K562 (cell line): Measurements from ENCODE around the gene CD3D.

Experiments used
- ADNP ChIP-seq: fragments of 200-800 bp; sonication (Bioruptor generic); IDR thresholded peaks from 2 replicates; pipeline ENCODE4 v1.6.1; 2016; ENCODE audit warnings: missing genetic modification characterization, missing compliant biosample characterization
- EZH2 ChIP-seq: IDR thresholded peaks from 2 replicates; pipeline ENCODE4 v1.6.1; 2012; ENCODE audit warnings: low read depth, mild to moderate bottlenecking, inconsistent platforms, low read length, borderline replicate concordance
- GABPA ChIP-seq: fragments of 200-800 bp; sonication (Bioruptor generic); conservative IDR thresholded peaks from 2 replicates; pipeline ENCODE4 v1.6.1; 2016; ENCODE audit warnings: low read depth, missing genetic modification characterization, missing compliant biosample characterization
- POLR2A ChIP-seq: fragments of 450-650 bp; conservative IDR thresholded peaks from 2 replicates; pipeline ENCODE4 v1.6.1; 2016
- ZBTB8A ChIP-seq: fragments of 450-650 bp; IDR thresholded peaks from 2 replicates; pipeline ENCODE4 v1.6.1; 2018; ENCODE audit warnings: mild to moderate bottlenecking, moderate library complexity; ENCODE audit not compliant: partially characterized antibody
- TF ChIP-seq, protein P1 (sequence below): sonication (generic); formaldehyde crosslinking; IDR thresholded peaks from 2 replicates; pipeline ENCODE4 v1.5.0; 2020; ENCODE audit warnings: missing genetic modification reagents

DNA sequence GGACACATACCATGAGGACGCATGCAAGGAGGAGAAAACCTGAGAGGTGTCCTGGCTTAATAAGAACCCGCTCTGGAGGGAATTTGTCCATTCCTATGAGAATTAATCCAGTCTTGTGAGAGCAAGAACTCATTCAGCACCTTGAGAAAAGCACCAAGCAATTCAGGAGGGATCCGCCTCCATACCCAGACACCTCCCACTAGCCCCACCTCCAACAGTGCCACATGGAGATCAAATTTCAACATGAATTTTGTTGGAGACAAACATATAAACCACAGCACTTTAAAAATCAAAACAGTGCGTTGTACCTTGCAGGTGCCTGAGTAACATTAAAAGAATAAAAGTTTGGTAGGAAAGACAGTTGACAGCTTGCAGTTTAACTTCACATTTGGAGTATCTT is 28.3 kb upstream of the CD3D start:
- TF ChIP-seq ZBTB8A (no peak), GABPA (no peak), EZH2 (no peak), ADNP (tag) (no peak), POLR2A (no peak)
- TF ChIP-seq, protein P1, sequence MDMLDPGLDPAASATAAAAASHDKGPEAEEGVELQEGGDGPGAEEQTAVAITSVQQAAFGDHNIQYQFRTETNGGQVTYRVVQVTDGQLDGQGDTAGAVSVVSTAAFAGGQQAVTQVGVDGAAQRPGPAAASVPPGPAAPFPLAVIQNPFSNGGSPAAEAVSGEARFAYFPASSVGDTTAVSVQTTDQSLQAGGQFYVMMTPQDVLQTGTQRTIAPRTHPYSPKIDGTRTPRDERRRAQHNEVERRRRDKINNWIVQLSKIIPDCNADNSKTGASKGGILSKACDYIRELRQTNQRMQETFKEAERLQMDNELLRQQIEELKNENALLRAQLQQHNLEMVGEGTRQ (CRISPR knock-in tag), result no peak
